HG03066 (cell line): ENCODE results near the gene AKNAD1.
"Not testable (repeated sequence)": the region's sequence is repeated elsewhere in the genome, so short reads cannot be mapped to it uniquely, and the experiment has no call there.

Experiments
- ATAC-seq: cut with Tn5 transposase; IDR thresholded peaks from one replicate; pipeline ENCODE4 v1.9.1; 2021; ENCODE audit warnings: low read depth; ENCODE audit not compliant: unreplicated experiment

The AKNAD1 gene

GRCh38 chr1:108856994-108857393 is at the start of gene AKNAD1:
Gene AKNAD1, minus strand, starts transcription at chr1:108857094. Its CDS starts 4,430 bp downstream, at chr1:108852664.
- ATAC-seq, result no peak

GRCh38 chr1:108901106-108901505 is 44.2 kb upstream of the AKNAD1 start:
- no peak for ATAC-seq

GRCh38 chr1:108897865-108898720 is 41.2 kb upstream of the AKNAD1 start:
- no peak for ATAC-seq

- ATAC-seq, result no peak
Measured at GRCh38 chr1:108896146-108897145, 39.6 kb upstream of the AKNAD1 start.

GRCh38 chr1:108893141-108893530 is 36.2 kb upstream of the AKNAD1 start:
- no peak for ATAC-seq

- no peak for ATAC-seq
Measured at GRCh38 chr1:108892356-108893140, 35.7 kb upstream of the AKNAD1 start.

GRCh38 chr1:108889706-108890384 is 33.0 kb upstream of the AKNAD1 start:
- no peak for ATAC-seq

- ATAC-seq, result not testable (repeated sequence)
Measured at GRCh38 chr1:108889006-108889645, 32.2 kb upstream of the AKNAD1 start.

- ATAC-seq, result no peak
Measured at GRCh38 chr1:108886292-108886691, 29.4 kb upstream of the AKNAD1 start.

GRCh38 chr1:108884968-108885367 is 28.1 kb upstream of the AKNAD1 start:
- no peak for ATAC-seq

GRCh38 chr1:108882837-108883236 is 25.9 kb upstream of the AKNAD1 start:
- no peak for ATAC-seq

GRCh38 chr1:108881369-108881768 is 24.5 kb upstream of the AKNAD1 start:
- no peak for ATAC-seq

GRCh38 chr1:108880850-108881249 is 24.0 kb upstream of the AKNAD1 start:
- no peak for ATAC-seq

GRCh38 chr1:108878678-108879077 is 21.8 kb upstream of the AKNAD1 start:
- no peak for ATAC-seq

GRCh38 chr1:108878160-108878469 is 21.2 kb upstream of the AKNAD1 start:
- ATAC-seq, result no peak

- peak; percentile 9 for ATAC-seq
Measured at GRCh38 chr1:108877348-108878159, 20.7 kb upstream of the AKNAD1 start.

- ATAC-seq, result no peak
Measured at GRCh38 chr1:108871050-108871724, 14.3 kb upstream of the AKNAD1 start.

- ATAC-seq, result no peak
Measured at GRCh38 chr1:108865316-108865910, 8.5 kb upstream of the AKNAD1 start.
